Measurements from ENCODE around the gene SLC25A51.

The SLC25A51 gene

DNA sequence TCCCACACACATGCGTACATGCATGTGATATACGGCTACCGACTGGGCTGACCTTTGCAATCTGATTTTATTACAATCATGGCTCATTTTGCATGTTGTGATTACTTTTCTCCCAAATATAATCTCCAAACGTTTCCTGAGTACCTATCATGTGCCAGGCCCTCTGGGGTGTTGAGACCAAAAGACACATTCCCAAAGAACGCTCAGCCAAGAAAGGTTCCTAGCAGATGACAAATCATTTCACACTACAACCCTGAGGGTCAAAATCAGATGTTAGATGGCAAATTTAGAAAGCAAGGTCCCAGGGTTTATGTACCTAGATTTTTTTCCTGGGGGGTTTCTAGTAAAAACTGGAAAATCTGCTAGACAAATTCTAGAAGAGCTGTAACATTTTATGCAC is 32.4 kb upstream of the SLC25A51 start:
- no peak for DNase-seq

GRCh38 chr9:37935096-37935495 is 31.2 kb upstream of the SLC25A51 start:
- no peak for DNase-seq

DNA sequence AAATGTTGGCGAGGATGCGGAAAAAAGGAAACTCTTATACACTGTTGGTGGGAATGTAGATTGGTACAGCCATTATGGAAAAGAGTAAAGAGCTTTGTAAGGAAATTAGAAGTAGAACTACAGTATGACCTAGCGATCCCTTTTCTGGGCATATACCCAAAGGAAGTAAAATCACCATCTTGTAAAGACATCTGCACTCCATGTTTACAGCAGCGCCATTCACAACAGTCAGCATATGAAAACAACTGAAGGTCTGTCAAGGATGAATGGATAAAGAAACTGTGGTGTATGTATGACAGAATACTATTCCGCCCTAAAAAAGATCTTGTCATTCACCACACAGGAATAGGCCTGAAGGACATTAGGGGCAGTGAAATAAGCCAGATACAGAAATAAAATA is 27.7 kb upstream of the SLC25A51 start:
- no peak for DNase-seq

DNA sequence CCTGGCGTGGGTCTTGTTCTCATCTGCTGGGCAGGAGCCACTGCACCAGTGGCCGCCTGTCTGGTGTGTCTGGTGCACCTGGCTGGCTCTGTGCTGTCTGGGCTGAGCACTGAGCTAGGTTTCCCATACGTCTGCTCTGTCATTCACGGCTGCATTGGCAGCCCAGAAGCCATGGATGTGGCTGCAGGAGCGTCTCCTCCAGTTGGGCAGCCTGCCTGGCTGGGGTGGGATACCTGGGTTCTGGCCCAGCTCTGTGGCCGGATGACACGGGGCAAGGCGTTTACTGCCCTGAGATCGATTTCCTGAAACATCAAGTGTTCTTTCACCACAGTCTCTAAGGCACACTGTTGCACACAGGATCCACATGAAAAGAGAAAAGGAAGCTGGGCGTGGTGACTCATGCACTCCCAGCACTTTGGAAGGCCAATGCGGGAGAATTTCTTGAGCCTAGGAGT is 25.5 kb upstream of the SLC25A51 start:
- no peak for DNase-seq

DNA sequence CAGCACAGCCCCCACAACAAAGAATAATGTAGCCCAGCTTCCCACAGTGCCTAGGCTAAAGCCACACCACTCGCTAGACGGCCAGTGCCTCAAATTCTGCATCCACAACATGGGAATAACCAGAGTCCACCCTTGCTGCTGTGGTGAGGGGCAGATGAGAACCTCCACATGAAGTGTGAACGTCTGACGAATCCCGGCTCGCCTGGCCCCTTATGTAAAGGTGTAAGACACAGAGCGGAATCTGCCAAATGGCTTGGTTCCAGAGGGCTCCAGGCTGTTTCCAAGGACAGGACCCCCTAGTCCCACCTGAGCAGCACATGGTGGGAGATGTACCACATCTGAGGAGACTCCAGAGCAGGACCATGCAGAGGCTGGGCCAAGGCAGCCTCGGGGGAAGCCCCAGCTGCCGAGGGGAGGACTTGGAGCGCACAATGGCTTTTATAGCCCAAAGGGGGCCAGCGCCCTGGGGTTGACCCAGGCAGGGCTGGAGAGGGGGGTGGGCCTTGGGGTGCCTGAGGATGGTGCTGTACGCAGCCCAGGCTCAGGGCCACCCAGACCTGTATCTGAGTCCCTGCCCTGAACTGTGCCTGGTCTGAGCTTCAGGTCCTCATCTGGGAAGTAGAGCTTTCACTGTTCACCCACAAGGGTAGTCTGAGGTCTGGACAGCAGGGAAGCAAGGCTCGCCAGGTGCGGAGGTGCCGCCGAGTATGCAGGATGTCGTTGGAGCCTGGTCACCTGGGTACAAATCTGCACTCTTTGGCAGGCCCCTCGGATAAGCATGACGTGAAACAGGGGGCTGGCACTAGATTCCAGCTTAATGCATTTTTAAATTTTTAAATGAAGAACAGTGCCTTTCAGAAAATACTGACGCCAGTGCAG is 24.9 kb upstream of the SLC25A51 start:
- no peak for DNase-seq

DNA sequence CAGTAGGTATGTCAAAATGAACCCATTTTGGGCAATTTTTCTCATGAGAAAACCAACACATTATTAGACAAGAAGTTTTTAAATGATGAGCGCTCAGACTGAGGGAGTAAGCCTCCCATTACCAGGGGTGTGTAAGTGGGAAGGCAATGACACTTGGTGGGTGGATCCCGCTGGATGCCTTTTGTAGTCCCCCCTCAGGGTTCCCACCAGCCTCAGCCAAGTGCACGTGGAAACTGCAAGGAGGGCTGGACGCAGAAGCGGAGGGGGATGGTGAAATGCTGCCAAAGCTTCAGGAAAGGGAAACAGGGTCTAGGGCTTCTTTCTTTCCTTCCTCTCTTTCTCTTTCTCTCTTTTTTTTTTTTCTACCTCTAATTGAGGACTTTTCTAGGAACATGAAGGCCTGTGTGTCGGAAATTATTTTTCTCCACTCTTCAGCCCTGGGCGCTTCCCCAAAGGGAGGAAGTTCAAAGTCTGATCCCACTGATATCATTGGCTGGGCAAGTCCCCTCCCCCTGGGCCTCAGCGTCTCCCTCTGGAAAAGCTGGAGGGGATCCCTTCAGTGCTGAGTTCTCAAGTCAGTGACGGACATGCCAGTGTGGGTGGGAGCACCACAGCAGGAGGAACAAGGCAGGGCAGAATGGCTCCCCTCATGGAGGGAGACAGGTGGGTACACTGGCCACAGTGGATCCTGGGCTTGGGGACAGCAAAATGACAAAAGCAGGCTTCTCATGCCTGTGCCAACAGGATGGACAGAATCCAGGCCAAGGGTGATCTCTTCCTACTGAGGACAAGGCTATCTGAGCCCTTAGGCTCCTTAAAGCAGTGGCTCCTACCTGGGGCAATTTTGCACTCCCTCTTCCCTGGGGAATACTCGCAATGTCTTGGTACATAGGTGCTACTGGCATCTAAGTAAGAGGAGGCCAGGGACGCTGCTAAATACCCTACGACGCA is 23.9 kb upstream of the SLC25A51 start:
- DNase-seq = no peak

GRCh38 chr9:37927132-37927531 is 23.2 kb upstream of the SLC25A51 start:
- DNase-seq = no peak

DNA sequence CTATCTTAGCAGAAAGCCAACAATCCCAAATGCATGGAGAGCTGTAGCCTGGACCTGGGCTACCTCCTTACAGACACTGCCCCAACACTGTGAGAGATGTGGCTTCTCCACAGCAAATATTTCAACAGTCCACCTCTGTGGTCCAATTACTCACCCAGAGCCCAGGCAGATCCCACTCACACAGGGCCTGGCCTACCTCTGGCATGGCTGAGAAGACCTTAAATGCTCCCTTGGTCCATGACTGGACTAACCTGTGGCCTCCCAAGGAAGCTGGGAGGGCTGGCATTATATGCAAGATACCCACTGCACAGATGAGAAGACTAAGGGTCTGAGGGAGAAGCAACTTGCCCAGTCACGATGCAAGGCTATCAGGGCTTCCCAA is 22.8 kb upstream of the SLC25A51 start:
- DNase-seq = no peak

DNA sequence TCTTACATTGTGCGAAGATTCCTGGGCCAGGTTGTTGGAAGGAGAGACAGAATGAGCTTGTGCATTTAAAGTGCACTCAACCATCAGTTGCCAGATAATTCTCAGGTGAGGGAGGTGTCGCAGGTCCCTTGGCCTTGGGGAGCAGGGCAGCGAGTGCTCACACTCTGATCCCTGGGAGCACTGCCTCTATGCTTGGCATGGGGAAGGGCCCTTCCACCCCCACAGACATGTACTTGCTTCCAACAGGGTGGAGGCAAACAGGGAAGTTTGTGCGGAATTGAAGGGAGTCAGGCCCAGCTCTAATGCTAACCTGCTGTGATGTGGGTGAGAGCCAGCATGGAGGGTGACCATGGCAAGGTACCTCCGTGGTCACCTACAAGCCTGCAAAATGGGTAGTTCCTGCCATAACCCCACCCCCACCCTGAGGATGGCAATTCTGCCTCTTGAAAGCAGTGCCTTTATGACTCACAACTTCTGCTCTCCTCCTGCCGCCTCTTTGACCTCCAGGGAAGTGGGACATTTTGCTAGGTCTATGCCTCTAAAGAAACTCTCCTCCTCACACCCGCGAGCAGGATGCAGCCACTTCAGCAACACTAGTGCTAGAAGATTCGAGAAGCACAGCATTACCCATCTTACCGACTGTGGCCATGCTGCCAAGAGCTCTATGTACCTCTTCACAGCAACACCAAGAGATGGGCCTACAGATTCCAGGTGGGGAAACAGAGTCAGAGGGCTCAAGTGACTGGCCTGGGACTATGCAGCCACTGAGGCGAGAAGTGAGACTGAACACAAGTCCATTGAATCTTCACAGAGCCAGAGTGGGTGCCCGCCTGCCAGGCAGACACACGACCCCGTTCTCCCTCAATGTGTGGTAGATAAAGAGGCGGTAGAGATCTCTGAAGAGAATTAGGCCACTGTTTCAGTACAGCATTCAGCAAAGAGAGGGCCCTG is 22.1 kb upstream of the SLC25A51 start:
- no peak for DNase-seq

DNA sequence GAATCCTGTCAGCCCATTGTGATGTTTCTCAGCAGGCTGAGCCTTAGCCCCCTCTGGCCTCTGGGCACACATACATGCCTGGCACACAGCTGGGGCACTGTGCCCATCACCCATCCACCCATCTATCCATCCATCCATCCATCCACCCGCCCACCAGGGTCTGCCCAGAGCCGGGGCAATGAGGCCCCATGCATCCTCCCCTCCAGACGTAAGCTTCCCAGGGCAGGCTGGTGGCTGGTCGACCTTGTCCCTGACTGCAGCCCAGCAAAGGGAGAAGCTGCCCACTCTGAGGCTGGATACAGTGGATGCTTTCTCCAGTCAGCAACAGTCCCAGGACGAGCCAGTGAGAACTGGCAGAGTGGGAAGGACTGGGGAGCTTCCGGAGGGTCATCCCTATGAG is 21.1 kb upstream of the SLC25A51 start:
- no peak for DNase-seq

- no peak for DNase-seq
These were observed 20.6 kb upstream of the SLC25A51 start for GRCh38 chr9:37924538-37924937.

- DNase-seq = no peak
These were observed 20.0 kb upstream of the SLC25A51 start for GRCh38 chr9:37923796-37924427.

- no peak for DNase-seq
These were observed 19.3 kb upstream of the SLC25A51 start for GRCh38 chr9:37923118-37923795.

DNA sequence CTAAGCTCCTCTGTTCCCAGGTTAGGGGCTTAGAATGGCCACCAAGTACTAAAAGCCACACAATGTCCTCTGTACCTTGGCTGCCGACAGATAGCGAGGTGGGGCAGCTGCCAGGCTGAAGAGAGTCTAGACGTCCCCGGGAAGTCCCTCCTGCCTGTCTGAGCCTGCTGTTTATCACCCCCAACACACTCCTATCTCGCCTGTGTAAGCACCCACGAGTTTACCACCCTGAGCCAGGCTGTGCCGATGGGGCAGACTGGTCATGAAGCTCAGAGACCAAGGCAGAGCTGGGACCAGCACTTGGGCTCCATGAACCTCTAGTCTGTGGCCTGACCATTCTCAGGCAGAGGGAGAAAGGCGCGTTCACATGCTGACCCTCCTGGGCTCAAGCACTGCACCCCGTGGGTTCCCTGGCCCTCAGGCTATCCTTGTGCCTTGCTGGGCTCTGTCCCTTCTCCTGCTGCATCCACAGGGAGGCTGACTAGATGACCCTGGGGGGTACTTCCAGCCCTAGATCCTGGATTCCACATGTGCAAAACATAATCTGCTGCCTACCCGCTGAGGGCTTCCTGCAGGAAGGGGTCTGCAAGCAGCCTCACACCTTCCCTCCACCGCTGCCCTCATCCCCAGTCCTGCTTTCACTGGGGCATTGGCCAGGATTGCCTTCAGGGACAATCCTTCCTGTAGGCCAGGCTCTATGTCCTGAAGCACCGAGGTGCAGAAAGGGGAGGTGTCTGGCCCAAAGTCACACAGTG is 18.6 kb upstream of the SLC25A51 start:
- no peak for DNase-seq

DNA sequence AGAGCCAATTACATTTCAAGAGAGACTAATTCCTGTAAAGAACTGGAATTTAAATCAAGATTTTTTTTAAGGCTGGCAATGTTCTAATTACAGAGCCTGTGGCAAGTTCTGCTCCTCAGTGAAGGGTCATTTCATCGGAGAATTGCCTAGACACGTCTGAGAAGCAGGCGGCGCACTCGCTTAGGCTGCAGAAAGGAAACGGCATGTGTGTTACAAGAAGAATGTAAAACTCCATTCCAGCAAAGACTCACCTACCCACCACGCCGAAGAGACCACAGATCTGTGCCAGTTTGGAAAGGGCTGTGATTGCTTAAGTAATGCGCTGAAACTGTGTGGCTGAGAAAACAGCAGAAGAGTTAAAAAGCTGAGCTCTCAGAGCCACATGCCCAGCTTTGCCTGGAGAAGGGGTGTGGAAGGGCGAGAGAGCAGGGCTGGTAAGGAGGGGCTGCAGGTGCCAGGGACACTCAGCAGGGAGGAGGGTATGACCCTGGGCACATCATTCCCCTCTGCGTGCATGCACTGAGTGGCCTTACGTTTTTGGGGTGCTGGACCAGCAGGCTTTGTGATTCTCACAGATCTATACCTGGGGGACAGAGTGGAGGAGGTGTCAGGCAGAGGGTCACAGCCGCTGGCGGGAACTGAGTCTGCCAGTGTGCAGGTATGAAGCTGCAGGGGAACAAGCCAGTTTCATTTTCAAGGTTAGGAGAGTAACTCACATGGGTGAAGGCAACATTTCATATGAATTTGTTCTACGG is 17.8 kb upstream of the SLC25A51 start:
- no peak for DNase-seq

DNA sequence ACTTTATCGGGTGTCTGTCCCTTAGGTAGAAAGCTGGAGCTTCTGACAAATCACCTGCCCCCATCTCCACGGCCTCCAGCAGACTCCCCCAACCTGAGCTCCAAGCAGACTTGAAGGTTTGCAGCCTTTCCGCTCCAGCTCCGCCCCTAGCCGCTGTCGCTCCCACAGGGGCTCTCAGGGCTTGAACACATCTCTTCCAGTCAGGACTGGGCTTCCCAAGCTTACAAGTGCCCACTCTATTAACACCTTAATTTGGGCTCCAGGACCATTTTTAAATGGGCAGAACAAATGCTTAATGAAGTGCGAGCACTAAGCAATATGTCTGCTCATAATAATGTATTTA is 17.2 kb upstream of the SLC25A51 start:
- no peak for DNase-seq

GRCh38 chr9:37920471-37921167 is 16.7 kb upstream of the SLC25A51 start:
- no peak for DNase-seq

- no peak for DNase-seq
These were observed 16.0 kb upstream of the SLC25A51 start for GRCh38 chr9:37919956-37920335.

- no peak for DNase-seq
These were observed 15.5 kb upstream of the SLC25A51 start for GRCh38 chr9:37919246-37919955.

Data from activated T-cell treated with anti-CD3 and anti-CD28 coated beads, Interleukin-2, amount 50 U/mL, for 48 hours (primary cell).